Keratinocyte (primary cell): ENCODE results near the gene CASP3.

Experiments used
- EZH2 ChIP-seq: IDR thresholded peaks from one replicate; pipeline ENCODE4 v1.6.1; 2012; ENCODE audit warnings: inconsistent platforms, mild to moderate bottlenecking, low read length, moderate library complexity
- TF ChIP-seq, protein P1 (sequence below), 3 experiments: IDR thresholded peaks in 1 of 3; conservative IDR thresholded peaks in 1 of 3; optimal IDR thresholded peaks in 1 of 3; 2 replicates in 2 of 3; 3 replicates in 1 of 3; pipeline versions ENCODE3 to v1.5.1; 2011; ENCODE audit warnings: low read length in 3 of 3, mild to moderate bottlenecking in 3 of 3, moderate library complexity in 2 of 3, control low read depth in 1 of 3, inconsistent platforms in 1 of 3; ENCODE audit not compliant: insufficient read depth in 2 of 3; ENCODE audit errors: extremely low read depth in 1 of 3

DNA sequence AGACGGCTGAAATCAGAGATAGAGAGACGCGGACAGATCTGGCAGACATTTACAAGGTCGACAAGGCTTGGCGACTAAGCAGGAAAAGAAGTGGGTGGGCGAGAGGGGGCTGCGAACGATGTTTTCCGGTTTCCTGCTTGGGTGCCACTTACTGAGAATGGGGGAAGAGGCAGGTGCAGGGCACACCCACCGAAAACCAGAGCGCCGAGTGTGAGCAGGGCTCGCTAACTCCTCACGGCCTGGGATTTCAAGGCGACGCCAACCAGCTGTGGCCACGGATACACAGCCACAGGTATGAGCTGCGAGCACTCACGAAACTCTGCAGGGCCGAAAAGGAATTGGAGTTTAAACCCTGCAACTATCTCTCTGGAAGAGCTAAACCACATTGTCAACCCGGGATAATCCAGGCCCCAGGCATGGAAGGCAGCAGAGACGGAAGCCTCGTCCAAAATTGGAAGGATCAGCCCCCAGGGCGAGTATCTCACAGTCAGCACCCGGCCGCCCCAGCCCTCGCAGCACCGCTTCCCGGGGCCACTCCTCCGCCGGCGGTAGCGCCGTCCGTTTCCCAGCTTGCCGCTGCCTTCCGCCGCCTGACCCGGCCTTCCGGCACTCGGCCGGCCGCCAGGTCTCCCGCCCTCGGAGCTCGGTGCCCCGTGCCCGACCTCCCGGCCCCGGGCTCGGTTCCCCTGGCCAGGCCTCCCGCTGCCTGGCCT is 778 bp downstream of the CASP3 start:
- TF ChIP-seq, protein P1, sequence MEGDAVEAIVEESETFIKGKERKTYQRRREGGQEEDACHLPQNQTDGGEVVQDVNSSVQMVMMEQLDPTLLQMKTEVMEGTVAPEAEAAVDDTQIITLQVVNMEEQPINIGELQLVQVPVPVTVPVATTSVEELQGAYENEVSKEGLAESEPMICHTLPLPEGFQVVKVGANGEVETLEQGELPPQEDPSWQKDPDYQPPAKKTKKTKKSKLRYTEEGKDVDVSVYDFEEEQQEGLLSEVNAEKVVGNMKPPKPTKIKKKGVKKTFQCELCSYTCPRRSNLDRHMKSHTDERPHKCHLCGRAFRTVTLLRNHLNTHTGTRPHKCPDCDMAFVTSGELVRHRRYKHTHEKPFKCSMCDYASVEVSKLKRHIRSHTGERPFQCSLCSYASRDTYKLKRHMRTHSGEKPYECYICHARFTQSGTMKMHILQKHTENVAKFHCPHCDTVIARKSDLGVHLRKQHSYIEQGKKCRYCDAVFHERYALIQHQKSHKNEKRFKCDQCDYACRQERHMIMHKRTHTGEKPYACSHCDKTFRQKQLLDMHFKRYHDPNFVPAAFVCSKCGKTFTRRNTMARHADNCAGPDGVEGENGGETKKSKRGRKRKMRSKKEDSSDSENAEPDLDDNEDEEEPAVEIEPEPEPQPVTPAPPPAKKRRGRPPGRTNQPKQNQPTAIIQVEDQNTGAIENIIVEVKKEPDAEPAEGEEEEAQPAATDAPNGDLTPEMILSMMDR (optimal IDR thresholded peaks at IDR 0.05 in 1 of 3, IDR thresholded peaks at IDR 0.05 in 1 of 3, conservative IDR thresholded peaks at IDR 0.05 in 1 of 3; ENCODE audit: extremely low read depth in 1 of 3, insufficient read depth in 2 of 3, low read length in 3 of 3) = no peak
- TF ChIP-seq EZH2 = no peak
